A549 (cell line): Measurements from ENCODE around the gene DYNC1H1. TPM values are rescaled to one million over a fixed set of nuclear protein-coding genes. Genes with fewer than 3 reads are reported as not detected.

Source experiments
- ATAC-seq, 2 experiments: fragments of 200-7000 bp in 1 of 2; fragments of >200 bp in 1 of 2; cut with Nextera tagmentation in 1 of 2; cut with Tn5 transposase in 1 of 2; 3 replicates each; pipeline versions ENCODE4 v1.8.0 to v1.9.1; 2018 to 2020; ENCODE audit warnings: mild to moderate bottlenecking in 1 of 2, moderate library complexity in 1 of 2
- CTCF ChIA-PET: fragments of 300-600 bp; sonication (Branson Sonifier 250); formaldehyde crosslinking; extraction: SDS; loops from one replicate; lab custom pipeline; 2021; ENCODE audit warnings: antibody characterized with exemption, inconsistent platforms; lab: Yijun Ruan, JAX
- POLR2A ChIA-PET: fragments of 350-600 bp; formaldehyde crosslinking; extraction: SDS; loops from one replicate; lab custom pipeline; 2021; ENCODE audit warnings: antibody characterized with exemption, inconsistent platforms; lab: Yijun Ruan, JAX
- DNase-seq, 2 experiments: peaks; one replicate each; pipeline versions ENCODE4 v3.0.0 to v3.0.0-alpha.2; 2011 to 2016; ENCODE audit warnings: low read depth in 1 of 2, low spot score in 1 of 2
- FAIRE-seq: peaks from 2 replicates; lab custom pipeline; 2011; peaks lifted over from hg19 to GRCh38; lab: Jason Lieb, UNC
- H3K27ac ChIP-seq, 2 experiments: fragments of >200 bp; sonication (Bioruptor Twin); formaldehyde crosslinking; 3 replicates each; pipeline ENCODE4 v1.5.1; 2016 to 2017
- H3K4me1 ChIP-seq: fragments of >200 bp; sonication (Bioruptor Twin); formaldehyde crosslinking; 3 replicates; pipeline ENCODE4 v1.6.1; 2016
- H3K4me2 ChIP-seq: fragments of >200 bp; sonication (Bioruptor Twin); formaldehyde crosslinking; 3 replicates; pipeline ENCODE4 v1.6.1; 2016
- H3K4me3 ChIP-seq: fragments of >200 bp; sonication (Bioruptor Twin); formaldehyde crosslinking; 3 replicates; pipeline ENCODE4 v1.5.1; 2016
- H3K9me3 ChIP-seq: fragments of >200 bp; sonication (Bioruptor Twin); formaldehyde crosslinking; 3 replicates; pipeline ENCODE4 v1.6.1; 2016
- ATOH8 ChIP-seq: fragments of 250-450 bp; sonication (Bioruptor Pico); IDR thresholded peaks from 2 replicates; pipeline ENCODE4 v1.5.0; 2020; ENCODE audit warnings: low read depth, mild to moderate bottlenecking, moderate library complexity
- BCL3 ChIP-seq: fragments of >200 bp; sonication (Bioruptor Twin); formaldehyde crosslinking; IDR thresholded peaks from 3 replicates; pipeline ENCODE4 v1.6.1; 2016
- BHLHE40 ChIP-seq: IDR thresholded peaks from 2 replicates; pipeline ENCODE4 v1.6.1; 2012; ENCODE audit warnings: low read depth, low read length, inconsistent platforms
- CBX8 ChIP-seq: fragments of 200-600 bp; sonication (generic); IDR thresholded peaks from 2 replicates; pipeline ENCODE4 v1.6.1; 2016
- CEBPB ChIP-seq, 2 experiments: fragments of >200 bp in 1 of 2; sonication (Bioruptor Twin) in 1 of 2; formaldehyde crosslinking in 1 of 2; IDR thresholded peaks; 2 replicates each; pipeline ENCODE4 v1.6.1; 2012 to 2016
- ELK1 ChIP-seq: fragments of 150-350 bp; IDR thresholded peaks from 2 replicates; pipeline ENCODE4 v1.6.1; 2014; ENCODE audit warnings: low read depth, mild to moderate bottlenecking, low read length
- EP300 ChIP-seq, 2 experiments: fragments of >200 bp; sonication (Bioruptor Twin); formaldehyde crosslinking; IDR thresholded peaks; 2 replicates in 1 of 2; 3 replicates in 1 of 2; pipeline ENCODE4 v1.6.1; 2016 to 2017
- ESRRA ChIP-seq: fragments of 150-350 bp; IDR thresholded peaks from 2 replicates; pipeline ENCODE4 v1.6.1; 2014; ENCODE audit warnings: mild to moderate bottlenecking, low read length, borderline replicate concordance
- FOSL2 ChIP-seq, 2 experiments: fragments of 450-650 bp in 1 of 2; fragments of >200 bp in 1 of 2; sonication (Bioruptor Twin) in 1 of 2; formaldehyde crosslinking; IDR thresholded peaks; 2 replicates each; pipeline versions ENCODE4 v1.5.0 to v1.6.1; 2016 to 2020; ENCODE audit warnings: mild to moderate bottlenecking in 1 of 2, moderate library complexity in 1 of 2
- FOXS1 ChIP-seq: fragments of 250-450 bp; sonication (Bioruptor Pico); IDR thresholded peaks from 2 replicates; pipeline ENCODE4 v1.5.0; 2020; ENCODE audit warnings: mild to moderate bottlenecking, moderate library complexity
- HEYL ChIP-seq: fragments of 250-450 bp; sonication (Bioruptor Pico); IDR thresholded peaks from 2 replicates; pipeline ENCODE4 v1.8.0; 2021; ENCODE audit warnings: mild to moderate bottlenecking, moderate library complexity
- HMGXB4 ChIP-seq: fragments of 250-450 bp; sonication (Bioruptor Pico); IDR thresholded peaks from 2 replicates; pipeline ENCODE4 v1.5.0; 2021; ENCODE audit warnings: mild to moderate bottlenecking, moderate library complexity, borderline replicate concordance
- JUN ChIP-seq, 2 experiments: fragments of >200 bp; sonication (Bioruptor Twin); formaldehyde crosslinking; IDR thresholded peaks; 2 replicates in 1 of 2; 3 replicates in 1 of 2; pipeline ENCODE4 v1.6.1; 2016 to 2017
- KDM1A ChIP-seq: fragments of 200-600 bp; sonication (generic); IDR thresholded peaks from 2 replicates; pipeline ENCODE4 v1.6.1; 2016; ENCODE audit warnings: low read depth, mild to moderate bottlenecking
- KDM5A ChIP-seq: fragments of 200-600 bp; sonication (generic); IDR thresholded peaks from 2 replicates; pipeline ENCODE4 v1.6.1; 2016; ENCODE audit warnings: antibody characterized with exemption, mild to moderate bottlenecking
- MAFK ChIP-seq: fragments of 450-650 bp; IDR thresholded peaks from 2 replicates; pipeline ENCODE4 v1.6.1; 2014; ENCODE audit not compliant: partially characterized antibody
- MAX ChIP-seq: IDR thresholded peaks from 2 replicates; pipeline ENCODE4 v1.6.1; 2012
- MYC ChIP-seq: IDR thresholded peaks from 2 replicates; pipeline ENCODE4 v1.6.1; 2012; ENCODE audit warnings: mild to moderate bottlenecking, inconsistent platforms, low read length, improper control_type of control experiment, borderline replicate concordance
- NFE2L2 ChIP-seq: fragments of 150-350 bp; conservative IDR thresholded peaks from 2 replicates; pipeline ENCODE4 v1.6.1; 2014; ENCODE audit warnings: low read length
- NPAS2 ChIP-seq: fragments of 250-450 bp; sonication (Bioruptor Pico); IDR thresholded peaks from 2 replicates; pipeline ENCODE4 v1.8.0; 2022; ENCODE audit warnings: mild to moderate bottlenecking, moderate library complexity, borderline replicate concordance
- PBX3 ChIP-seq: IDR thresholded peaks from 2 replicates; pipeline ENCODE4 v1.6.1; 2012
- PHF8 ChIP-seq: fragments of 200-600 bp; sonication (generic); IDR thresholded peaks from 2 replicates; pipeline ENCODE4 v1.6.1; 2016; ENCODE audit warnings: low read depth, mild to moderate bottlenecking, antibody characterized with exemption, moderate library complexity, borderline replicate concordance
- POLR2A ChIP-seq: IDR thresholded peaks from 2 replicates; pipeline ENCODE4 v1.6.1; 2012; ENCODE audit warnings: mild to moderate bottlenecking, low read length
- RARB ChIP-seq: fragments of 250-450 bp; sonication (Bioruptor Pico); IDR thresholded peaks from 2 replicates; pipeline ENCODE4 v1.8.0; 2021; ENCODE audit warnings: mild to moderate bottlenecking, moderate library complexity
- SMC3 ChIP-seq: fragments of >200 bp; sonication (Bioruptor Twin); formaldehyde crosslinking; IDR thresholded peaks from 3 replicates; pipeline ENCODE4 v1.6.1; 2018; ENCODE audit warnings: inconsistent platforms
- ZFP36 ChIP-seq: fragments of 450-650 bp; IDR thresholded peaks from 2 replicates; pipeline ENCODE4 v1.6.1; 2014; ENCODE audit warnings: borderline replicate concordance; ENCODE audit not compliant: partially characterized antibody
- WGBS: methylation state at CpG from one replicate; pipeline ENCODE4 v1.1.6; 2017; ENCODE audit errors: missing lambda C conversion rate; 5-methylcytosine and 5-hydroxymethylcytosine counted together
- polyA plus RNA-seq, 4 experiments: library from polyadenylated mRNA; depleted of rRNA in 3 of 4; stranded (reverse); fragments of >200 nt; fragmentation: RNase III in 1 of 4; extraction: RNeasy Plus Mini Kit Qiagen cat#74134 plus additional on column Dnase treatment in 1 of 4; gene quantifications; 2 replicates in 3 of 4; 3 replicates in 1 of 4; pipeline ENCODE4 v1.2.3, GENCODE V29; 2011 to 2017

DYNC1H1 gene
- polyA plus RNA-seq, 2 of the 4 experiments (the other 2 are of a cell fraction) = 177 to 187 TPM

GRCh38 chr14:102095231-102095870 lies 131.0 kb downstream of the DYNC1H1 start:
- no peak overlapping the region for H3K4me3 ChIP-seq
- H3K27ac ChIP-seq = peak overlapping the region in 1 of 2 experiments; percentile 32; a peak in 2 of 6 replicates
- H3K4me2 ChIP-seq = peak overlapping the region; percentile 31; the same call in 2 of the 3 replicates
- DNase-seq (no peak), FAIRE-seq (no peak), ATAC-seq (no peak)
- 59% methylated on average over 6 of the region's 6 CpGs for WGBS
- ChIA-PET POLR2A (interaction anchor here (0.6 kb wide), 1 partner anchor 8 kb away, joined by 4 read pairs; no protein-coding TSS in a partner anchor), CTCF (interaction anchor here (0.9 to 3.6 kb wide), 23 partner anchors 11 to 388 kb away, joined by 3 to 42 read pairs (median 9); no protein-coding TSS in a partner anchor)
- H3K4me1 ChIP-seq = peaks cover 18% of the 10 kb centered on the region
- no peaks in the 10 kb centered on the region for H3K9me3 ChIP-seq
- TF ChIP-seq JUN (IDR thresholded peaks at IDR 0.05) = no peak
- peak; percentile 11; the same call in 1 of the 2 replicates for TF ChIP-seq FOSL2 (IDR thresholded peaks at IDR 0.05)
- TF ChIP-seq FOSL2 (CRISPR knock-in tag; IDR thresholded peaks at IDR 0.05) = no peak; the same call in 1 of the 2 replicates
- TF ChIP-seq RARB = no peak
- TF ChIP-seq HMGXB4 (CRISPR knock-in tag) = no peak
- TF ChIP-seq CBX8 = no peak
- TF ChIP-seq ESRRA = no peak
- TF ChIP-seq ZFP36 = no peak

GRCh38 chr14:102095871-102096568 lies 131.6 kb downstream of the DYNC1H1 start:
- ChIA-PET POLR2A (interaction anchor here (0.6 kb wide), 1 partner anchor 8 kb away, joined by 4 read pairs; no protein-coding TSS in a partner anchor), CTCF (interaction anchor here (0.7 to 3.6 kb wide), 46 partner anchors 8 to 389 kb away, joined by 3 to 42 read pairs (median 5); partner anchors contain the start of gene DYNC1H1)

More at GRCh38 chr14:102095871-102096568, 131.6 kb downstream of the DYNC1H1 start:
- no peak for DNase-seq
- peak; percentile 71 to 72; a peak in 5 of 6 replicates for ATAC-seq
- Histone ChIP-seq H3K4me3 (no peak overlapping the region), H3K4me1 (peaks cover 18% of the 10 kb centered on the region), H3K4me2 (peak overlapping the region; percentile 31; the same call in 2 of the 3 replicates), H3K27ac (peak overlapping the region in 1 of 2 experiments; percentile 32; a peak in 2 of 6 replicates), H3K9me3 (no peaks in the 10 kb centered on the region)
- FAIRE-seq = no peak
- 74% methylated on average over 8 of the region's 8 CpGs for WGBS
- TF ChIP-seq ATOH8 (CRISPR knock-in tag) (no peak), POLR2A (no peak), EP300 (IDR thresholded peaks at IDR 0.05) (no peak), BCL3 (no peak), KDM1A (no peak), CEBPB (IDR thresholded peaks at IDR 0.05) (no peak), KDM5A (no peak), MAX (no peak), SMC3 (no peak), BHLHE40 (no peak), MAFK (no peak), PBX3 (no peak), FOXS1 (CRISPR knock-in tag) (no peak), NFE2L2 (no peak), NPAS2 (CRISPR knock-in tag) (no peak), HEYL (CRISPR knock-in tag) (no peak), ELK1 (no peak), MYC (no peak), CBX8 (no peak), PHF8 (no peak)
